ENCODE data around the gene GREB1L.

DNA sequence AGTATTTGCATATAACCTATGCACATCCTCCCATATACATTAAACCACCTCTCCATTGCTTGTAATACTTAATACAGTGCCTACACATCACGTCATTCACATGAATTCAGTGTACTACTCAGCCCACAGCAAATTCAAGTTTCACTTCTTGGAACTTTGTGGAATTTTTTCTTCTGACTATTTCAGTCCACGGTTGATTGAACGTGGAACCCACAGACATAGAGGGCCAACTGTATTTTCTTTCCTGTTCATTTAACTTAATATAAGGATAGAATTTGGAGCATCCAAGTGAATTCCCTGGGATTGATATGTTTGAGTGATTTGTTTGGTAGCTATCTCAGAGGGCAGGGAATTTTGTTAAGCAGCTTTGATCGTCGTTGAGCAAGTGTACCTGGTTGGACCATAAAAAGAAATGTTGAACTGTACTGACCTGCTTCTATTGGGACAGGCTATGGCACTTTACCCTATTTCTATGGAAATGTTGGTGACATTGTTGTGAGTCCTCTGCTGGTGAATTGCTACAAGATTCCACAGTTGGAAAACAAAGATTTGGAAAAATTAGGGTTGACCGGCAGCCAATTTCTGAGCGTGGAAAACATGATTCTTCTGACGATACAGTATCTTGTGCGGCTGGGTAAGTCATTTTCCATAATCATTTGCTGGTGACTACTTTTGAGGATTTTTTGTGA lies 201.9 kb downstream of the GREB1L start:
- TF ChIP-seq KLF13 (tag; IDR thresholded peaks at IDR 0.05; ENCODE audit: borderline replicate concordance, low read depth) (no peak), PHB (CRISPR knock-in tag; IDR thresholded peaks at IDR 0.05) (no peak), SMAD1 (IDR thresholded peaks at IDR 0.05; ENCODE audit: low read depth, low read length, partially characterized antibody) (no peak)
- TF ChIP-seq, protein P1, sequence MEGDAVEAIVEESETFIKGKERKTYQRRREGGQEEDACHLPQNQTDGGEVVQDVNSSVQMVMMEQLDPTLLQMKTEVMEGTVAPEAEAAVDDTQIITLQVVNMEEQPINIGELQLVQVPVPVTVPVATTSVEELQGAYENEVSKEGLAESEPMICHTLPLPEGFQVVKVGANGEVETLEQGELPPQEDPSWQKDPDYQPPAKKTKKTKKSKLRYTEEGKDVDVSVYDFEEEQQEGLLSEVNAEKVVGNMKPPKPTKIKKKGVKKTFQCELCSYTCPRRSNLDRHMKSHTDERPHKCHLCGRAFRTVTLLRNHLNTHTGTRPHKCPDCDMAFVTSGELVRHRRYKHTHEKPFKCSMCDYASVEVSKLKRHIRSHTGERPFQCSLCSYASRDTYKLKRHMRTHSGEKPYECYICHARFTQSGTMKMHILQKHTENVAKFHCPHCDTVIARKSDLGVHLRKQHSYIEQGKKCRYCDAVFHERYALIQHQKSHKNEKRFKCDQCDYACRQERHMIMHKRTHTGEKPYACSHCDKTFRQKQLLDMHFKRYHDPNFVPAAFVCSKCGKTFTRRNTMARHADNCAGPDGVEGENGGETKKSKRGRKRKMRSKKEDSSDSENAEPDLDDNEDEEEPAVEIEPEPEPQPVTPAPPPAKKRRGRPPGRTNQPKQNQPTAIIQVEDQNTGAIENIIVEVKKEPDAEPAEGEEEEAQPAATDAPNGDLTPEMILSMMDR (IDR thresholded peaks at IDR 0.05 in 2 of 3, conservative IDR thresholded peaks at IDR 0.05 in 1 of 3; ENCODE audit: insufficient read depth in 2 of 3, low read depth in 1 of 3, low read length in 3 of 3), result no peak
